Epithelial cell of esophagus (primary cell): ENCODE measurements around the gene AVPR2.

Experiments used
- DNase-seq: peaks from one replicate; pipeline ENCODE4 v3.0.0; 2010; ENCODE audit warnings: low read depth
- H3K4me3 ChIP-seq: 2 replicates; pipeline ENCODE4 v1.5.1; 2011; ENCODE audit warnings: mild to moderate bottlenecking, low read length, control low read depth
- TF ChIP-seq, protein P1 (sequence below): IDR thresholded peaks from 2 replicates; pipeline ENCODE4 v1.5.1; 2011; ENCODE audit warnings: low read depth, mild to moderate bottlenecking, low read length, control low read depth, inconsistent platforms; ENCODE audit not compliant: insufficient read depth; ENCODE audit errors: missing control alignments

AVPR2 gene

DNA sequence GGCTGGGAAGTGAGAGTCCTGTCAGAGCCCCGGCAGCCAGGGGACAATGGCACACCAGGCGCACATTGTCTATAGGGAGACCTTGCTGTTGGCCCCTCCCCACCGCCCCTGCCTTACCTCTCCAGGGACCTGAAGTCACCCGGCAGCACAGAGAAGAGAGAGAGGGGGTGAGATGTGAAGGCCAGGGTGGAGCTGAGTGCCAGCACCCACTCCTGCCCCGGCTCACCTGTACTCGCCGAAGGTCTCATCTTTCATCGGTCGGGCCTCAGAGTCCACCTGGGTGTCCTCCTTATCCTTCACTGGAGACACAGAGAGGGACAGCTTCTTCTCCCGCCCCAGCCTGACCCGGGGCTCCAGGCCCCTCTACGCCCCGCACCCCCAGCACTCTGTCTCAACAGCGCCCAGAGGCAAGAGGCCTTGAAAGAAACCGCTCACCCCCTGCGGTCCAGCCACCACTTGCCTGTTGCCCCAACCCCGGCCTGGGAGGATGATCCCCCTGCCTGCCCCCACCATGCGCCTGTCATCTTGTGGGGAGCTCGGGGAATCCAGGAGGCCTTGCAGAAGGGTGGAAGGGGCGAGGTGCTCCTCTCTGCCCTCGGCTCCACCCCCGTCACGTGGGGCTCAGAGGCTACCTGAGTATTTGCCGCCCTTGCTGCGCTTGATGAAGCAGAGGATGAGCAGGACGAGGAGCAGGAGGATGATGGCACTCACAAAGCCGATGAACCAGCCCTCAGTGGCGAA lies 41.1 kb upstream of the AVPR2 start:
- no peak overlapping the region for H3K4me3 ChIP-seq
- DNase-seq: no peak
- TF ChIP-seq, protein P1, sequence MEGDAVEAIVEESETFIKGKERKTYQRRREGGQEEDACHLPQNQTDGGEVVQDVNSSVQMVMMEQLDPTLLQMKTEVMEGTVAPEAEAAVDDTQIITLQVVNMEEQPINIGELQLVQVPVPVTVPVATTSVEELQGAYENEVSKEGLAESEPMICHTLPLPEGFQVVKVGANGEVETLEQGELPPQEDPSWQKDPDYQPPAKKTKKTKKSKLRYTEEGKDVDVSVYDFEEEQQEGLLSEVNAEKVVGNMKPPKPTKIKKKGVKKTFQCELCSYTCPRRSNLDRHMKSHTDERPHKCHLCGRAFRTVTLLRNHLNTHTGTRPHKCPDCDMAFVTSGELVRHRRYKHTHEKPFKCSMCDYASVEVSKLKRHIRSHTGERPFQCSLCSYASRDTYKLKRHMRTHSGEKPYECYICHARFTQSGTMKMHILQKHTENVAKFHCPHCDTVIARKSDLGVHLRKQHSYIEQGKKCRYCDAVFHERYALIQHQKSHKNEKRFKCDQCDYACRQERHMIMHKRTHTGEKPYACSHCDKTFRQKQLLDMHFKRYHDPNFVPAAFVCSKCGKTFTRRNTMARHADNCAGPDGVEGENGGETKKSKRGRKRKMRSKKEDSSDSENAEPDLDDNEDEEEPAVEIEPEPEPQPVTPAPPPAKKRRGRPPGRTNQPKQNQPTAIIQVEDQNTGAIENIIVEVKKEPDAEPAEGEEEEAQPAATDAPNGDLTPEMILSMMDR: no peak

DNA sequence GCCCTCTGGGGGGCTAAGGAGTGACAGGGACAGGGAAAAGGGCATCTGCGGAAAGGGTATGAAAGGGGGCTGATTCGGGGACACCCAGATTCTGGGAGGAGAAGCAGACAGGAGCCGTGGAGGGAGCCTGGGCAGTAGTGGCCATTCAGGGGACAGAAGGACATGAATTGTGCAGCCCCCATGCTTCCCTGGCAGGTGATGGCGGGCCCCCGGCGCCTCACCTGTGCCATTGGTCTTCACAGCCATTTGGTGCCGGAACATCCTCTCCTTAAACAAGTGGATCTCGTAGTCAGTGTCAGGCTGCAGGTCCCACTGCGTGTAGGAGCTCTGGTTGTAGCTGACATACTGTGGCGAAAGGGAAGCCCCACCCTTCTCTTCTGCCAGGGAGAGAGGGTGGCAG lies 40.4 kb upstream of the AVPR2 start:
- TF ChIP-seq, protein P1: no peak
- no peak overlapping the region for H3K4me3 ChIP-seq
- DNase-seq: no peak

DNA sequence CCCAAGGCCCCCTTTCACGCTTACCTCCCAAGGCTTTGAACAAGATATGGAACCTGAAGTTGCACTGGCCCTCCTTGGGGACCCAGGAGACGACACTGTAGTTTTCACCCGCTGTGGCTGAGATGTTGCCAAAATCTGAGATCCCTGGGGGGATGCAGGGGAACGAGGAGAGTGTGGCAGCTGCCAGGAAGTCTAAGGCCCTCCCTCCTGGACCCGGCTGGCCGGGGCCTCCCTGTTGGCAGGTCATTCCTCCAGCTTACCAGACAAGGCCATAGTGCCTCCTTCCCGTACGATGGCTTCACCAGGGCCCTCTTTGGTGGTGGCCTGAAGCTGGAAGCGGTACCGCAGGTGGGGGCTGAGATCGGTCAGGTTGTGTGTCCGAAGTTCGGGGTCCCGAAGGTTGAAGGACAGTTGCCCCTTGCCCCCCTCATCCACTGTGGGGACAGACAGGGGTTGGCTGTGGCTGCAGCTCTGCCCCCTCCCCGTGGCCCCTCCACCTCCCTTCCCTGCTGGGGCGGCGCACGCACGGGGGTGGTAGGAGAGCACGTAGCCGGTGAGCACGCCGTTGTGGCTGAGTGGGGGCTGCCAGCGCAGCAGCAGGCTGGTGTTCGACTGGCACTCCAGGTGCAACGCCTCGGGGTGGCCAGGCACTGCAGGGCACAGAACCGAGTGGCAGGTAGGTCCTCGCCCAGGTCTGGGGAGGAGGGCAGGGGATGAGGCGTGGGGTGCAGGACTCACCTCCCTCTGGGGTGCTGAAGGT lies 39.7 kb upstream of the AVPR2 start:
- TF ChIP-seq, protein P1: no peak
- no peak for DNase-seq
- no peak overlapping the region for H3K4me3 ChIP-seq

DNA sequence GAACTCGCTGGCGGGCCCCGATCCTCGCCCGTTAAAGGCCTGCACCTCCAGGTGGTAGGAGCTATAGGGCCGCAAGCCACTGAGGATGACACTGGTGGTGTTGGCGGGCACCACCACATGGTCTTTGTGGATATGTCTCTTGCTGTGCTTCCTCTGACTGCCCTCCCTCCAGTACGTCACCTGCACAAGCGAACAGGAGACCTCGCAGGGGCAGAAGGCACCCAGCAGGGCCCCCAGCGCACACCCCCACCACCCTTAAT lies 39.2 kb upstream of the AVPR2 start:
- TF ChIP-seq, protein P1: no peak
- H3K4me3 ChIP-seq: no peak overlapping the region
- no peak for DNase-seq

DNA sequence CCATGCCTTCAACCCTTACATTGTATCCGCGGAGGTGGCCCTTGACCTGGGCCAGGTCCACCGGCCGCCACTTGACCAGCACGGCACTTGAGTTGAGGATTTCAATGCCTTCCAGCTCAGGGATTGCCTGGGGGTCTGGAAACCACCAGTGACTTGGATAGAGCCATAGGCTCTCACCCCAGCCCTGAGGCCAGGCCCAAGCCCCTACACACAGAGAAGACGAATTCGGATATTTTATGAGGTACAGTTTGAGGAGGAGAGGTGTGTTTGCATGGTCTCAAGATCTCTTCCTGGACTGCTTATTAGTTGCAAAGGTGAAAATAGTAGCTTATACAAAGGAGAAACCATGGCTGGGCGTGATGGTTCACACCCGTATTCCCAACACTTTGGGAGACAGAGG lies 38.8 kb upstream of the AVPR2 start:
- TF ChIP-seq, protein P1: no peak
- DNase-seq: no peak

DNA sequence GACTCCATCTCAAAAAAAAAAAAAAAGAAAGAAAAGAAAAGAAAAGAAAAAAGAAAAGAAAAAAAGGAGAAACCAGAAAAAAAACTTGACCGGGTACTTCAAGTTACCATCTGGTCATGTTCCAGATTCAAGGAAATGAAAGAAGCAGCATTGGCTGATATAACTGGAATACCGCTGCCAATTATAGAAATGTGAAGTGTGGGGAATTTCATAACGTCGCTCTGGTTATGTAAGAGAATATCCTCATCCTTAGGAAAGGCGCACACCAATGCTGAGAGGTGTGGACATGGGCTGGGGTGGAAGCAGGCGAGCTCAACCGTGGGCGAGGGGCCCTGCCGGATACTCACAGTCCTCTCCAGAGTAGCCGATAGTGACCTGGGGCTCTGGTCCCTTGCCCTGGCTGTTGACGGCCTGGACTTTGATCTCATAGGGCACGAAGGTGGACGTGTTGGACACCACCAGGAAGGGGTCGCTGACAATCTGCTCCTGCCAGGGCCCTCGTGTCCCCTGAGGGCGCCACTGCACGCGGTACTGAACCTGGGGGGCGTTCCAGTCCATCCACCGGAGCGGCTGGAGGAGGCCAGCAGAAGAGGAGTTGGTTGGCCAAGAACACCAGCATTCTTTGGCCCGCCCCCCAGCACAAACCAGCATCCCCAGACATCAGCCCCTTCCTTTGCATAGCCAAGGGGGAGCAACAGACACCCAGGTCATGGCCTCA lies 38.0 kb upstream of the AVPR2 start:
- TF ChIP-seq, protein P1: no peak
- no peak for DNase-seq
- no peak overlapping the region for H3K4me3 ChIP-seq

More for the DNA sequence above, 38.8 kb upstream of the AVPR2 start:
- no peak overlapping the region for H3K4me3 ChIP-seq
